ENCODE results near the gene RPS6KA2.

The RPS6KA2 gene

DNA sequence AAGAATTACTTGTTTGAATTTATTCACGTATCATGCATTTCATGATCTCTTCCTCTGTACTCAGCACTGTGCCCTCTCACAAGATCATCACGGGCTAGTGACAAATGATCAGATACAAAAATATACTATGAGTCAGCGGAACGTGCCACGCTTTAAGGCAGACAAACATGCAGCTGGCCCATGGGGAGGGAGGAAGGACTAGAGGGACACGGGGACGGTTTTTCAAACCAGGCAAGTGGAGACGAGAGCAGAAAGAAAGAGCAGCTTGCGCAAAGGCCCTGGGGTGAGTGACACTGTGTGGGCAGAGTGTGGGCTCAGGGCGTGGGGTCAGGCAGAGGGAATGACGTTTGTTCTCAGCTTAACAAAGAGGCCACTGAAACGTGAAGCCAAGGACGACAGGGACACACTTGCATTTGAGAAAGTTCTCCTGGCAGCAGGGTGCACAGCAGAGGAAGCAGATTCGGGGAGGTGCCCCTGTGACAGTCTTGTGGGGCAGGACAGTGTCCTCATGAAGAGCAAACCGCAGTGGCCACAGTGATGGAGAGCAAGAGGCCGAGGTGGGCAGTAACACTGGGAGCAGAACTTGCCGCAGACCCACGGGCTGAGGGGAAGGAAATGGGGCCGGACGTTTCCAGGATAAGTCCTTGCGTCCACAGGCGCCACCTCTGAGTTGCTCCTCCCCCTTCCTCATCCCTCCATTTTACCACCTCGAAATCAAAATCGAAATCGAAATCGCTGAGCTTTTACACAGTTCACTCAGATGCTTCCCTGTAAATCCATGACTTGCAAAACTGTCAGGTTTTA lies 6.9 kb upstream of the RPS6KA2 start:
- DNase-seq, result no peak

DNA sequence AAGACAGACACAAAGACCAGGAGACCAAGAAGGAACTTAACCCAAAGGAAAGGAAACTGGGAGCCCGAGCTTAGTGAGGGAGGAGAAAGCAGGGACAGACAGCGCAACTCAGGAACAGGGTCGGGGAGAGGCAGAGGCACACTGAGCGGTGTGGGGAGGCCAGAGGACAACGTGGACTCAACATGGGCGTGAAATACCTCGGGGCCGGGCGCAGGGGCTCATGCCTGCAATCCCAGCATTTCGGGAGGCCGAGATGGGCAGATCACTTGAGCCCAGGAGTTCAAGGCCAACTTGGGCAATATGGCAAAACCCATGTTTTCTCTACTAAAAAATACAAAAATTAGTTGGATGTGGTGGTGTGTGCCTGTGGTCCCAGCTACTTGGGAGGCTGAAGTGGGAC lies 5.7 kb upstream of the RPS6KA2 start:
- DNase-seq, result no peak

DNA sequence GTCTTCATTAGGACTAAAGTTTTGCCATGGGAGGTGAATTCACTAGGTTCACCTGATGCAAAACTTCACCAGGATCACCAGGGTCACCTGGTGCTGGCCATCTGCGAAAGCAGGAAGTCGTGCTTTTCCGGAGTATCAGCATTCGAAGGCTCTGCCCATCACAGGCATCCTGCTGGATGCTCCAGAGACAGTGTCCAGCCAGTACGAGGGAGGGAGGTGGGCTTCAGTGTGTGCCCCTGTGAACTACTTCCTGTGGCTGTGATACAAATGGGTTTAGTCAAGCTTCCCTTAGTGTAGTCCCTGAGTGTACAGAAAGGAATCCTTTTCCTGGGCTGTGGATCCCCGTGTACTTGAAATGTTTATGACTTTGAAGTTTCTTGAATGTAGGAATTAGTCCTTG lies 3.4 kb upstream of the RPS6KA2 start:
- no peak for DNase-seq

DNA sequence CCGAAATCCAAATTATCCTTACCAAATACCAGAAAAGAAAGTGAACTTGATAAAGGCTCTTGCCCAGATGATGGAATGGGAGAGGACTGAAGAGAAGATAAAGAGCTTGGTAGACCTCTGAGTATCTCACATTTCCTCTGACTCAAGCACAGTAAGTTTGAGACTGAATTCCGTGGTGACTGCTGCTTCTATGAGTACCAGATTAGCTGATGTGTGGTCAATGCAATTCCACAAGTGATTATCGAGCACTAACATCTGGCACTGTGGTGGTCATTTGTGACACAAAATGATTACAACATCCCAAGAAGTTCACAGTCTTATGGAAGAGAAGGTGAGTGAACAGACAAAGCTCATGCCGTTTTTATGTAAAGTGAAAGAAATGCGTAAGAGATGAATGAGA lies 2.6 kb upstream of the RPS6KA2 start:
- no peak for DNase-seq

DNA sequence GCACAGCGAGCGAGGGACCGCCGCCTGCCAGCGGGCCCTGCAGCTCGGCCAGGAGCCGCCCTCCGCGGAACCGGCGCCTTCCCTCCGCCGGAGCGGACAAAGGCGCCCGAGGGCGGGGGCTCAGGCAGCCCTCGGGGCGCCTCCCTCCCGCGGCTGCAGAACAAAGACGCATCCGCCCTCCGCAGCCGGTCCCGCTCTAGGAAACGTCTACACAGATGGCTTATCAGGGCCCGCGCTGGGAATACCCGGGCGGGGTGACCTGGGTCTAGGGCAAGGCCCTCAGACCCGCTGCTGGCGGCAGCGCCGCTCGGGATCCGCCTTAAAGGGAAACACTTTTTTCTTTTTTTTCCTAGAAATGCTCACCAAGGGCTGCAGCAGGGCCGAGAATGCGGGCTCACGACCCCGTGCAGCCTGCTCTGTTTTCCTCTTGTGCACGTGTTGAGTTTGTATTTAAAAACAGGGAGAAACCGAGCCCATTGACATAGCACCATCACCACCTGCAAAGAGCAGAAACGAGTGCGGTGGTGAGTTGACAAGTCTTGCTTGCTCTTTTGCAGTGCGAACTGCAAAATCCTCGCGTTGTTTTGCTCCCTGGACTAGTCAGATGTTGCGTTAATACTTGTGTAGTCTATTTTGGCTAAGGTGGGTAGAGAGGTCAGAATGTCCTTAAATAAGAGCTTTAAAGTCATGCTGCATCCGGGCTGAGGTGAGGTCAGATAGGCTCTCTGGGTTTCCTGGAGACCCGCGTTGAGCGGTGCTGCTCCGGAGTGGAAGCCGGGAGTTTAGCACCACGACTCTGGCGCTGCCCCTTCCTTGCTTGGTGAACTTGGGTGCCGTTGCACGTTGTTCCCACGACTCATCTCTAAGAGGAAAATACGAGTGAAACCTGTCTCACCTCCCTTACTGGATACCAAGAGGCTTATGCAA lies 1.1 kb upstream of the RPS6KA2 start:
- DNase-seq, result peak; percentile 96

DNA sequence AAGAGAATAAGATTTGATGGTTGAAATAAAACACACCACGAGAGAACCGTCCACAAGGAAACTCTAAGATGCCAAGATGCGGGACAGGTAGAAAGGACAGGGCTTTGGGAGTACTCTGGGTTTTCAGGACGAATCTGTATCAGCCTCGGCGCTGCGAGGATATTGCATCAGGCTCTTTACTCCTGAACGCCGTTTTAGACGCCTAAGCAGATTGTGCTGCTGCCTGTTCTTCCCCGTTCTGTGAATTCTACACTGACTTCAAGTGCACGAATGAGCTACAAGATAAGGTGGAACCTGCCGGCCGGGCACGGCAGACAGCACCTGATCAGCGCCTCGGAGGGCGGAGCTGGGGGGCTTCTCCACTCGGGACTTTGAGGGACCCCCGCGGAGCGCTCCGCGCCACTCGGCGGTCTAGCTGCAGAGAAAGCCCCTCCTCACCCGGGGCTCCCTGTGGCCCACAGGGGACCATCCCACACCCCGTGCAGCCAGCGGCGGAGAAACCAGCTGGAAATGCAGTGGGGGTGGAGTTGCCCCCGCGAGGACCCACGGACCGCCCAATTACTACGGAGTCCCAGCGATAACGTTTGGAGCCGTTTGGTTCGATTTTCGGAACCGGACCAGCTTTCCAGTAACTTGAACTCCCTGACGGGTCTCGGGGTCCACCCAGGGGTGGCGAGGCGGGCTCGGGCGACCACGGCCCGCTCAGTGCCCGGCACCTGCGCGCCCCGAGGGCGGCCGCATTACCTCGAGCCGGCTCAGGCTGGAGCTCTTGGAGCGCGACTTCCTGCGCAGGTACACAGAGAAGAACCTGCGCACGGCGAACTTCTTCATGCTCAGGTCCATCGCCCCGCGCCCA lies 646 bp downstream of the RPS6KA2 start:
- peak; percentile 89 for DNase-seq

DNA sequence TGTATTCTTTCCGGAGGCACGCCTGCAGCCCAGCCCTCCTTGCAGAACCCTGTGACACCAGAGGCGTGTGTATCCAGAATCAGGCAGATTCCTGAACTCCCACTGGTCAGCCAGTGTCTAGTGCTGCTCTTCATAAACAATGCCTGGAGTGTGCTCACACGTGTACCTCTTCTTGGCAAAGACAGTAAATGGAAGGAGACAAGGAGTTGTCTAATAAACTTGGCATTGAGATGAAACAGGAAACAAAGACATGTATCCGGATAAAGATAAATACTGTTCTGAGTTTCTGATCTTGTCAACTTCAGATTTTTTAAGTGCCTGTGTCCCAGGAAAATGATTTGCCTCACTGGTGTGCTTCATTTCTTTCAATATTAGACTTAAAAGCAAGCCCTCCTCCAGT lies 1.7 kb downstream of the RPS6KA2 start:
- DNase-seq, result no peak

DNA sequence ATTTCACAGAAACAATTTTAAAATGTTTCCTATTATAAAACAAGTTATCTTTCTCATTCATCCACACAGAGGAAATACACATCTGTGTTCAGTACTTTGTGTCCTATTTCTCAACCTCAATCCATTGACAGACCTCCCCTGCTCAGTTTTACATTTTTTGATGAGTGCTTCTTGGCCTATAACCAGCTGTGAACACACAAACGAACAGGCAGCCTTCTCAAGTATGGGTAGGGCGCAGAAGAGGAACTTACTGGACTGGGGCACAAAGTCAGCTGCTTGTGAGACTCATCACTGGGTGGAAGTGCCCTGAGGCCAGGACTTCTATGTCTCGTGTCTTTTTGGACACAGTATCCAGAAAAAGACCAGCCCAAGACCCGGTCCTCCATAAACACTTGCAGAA lies 2.8 kb downstream of the RPS6KA2 start:
- DNase-seq, result no peak

DNA sequence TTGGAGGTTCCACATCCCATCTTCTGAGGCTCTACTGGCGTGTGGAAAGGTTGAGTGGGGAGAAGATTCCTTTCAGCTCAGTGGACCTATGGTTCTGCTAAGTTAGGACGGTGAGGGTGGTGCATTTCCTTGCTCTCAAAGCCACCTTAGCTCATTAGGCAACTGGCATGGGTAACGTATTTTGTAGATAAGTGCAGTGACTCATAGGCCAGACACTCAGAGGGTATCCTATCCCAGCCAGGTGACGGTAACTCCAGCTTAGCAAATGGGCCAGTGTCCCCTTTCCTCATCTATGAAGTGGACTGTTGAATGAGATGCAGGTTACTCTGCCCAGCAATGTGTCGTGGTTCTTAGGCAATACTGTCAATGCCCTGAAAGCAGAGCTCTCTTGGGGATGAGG lies 3.7 kb downstream of the RPS6KA2 start:
- DNase-seq, result no peak

DNA sequence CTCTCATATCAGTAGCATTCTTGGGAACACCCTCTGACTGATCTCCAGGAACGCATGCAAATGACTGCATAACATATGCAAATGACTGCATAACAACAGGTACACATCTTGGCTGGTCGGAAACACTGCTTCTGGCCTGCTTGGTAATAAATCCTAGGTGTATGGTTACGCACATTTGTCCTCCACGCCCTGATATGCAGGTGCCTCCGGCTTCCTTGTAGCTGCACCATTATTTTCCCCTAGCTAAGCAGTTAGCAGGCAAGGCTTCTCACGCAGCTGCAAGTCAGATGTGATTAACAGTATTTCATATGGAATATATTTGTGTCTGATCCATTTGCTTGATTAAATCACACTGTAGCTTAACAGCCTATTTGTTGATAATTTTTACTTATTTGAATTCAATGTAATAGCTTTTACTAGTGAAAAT lies 5.9 kb downstream of the RPS6KA2 start:
- DNase-seq, result no peak

DNA sequence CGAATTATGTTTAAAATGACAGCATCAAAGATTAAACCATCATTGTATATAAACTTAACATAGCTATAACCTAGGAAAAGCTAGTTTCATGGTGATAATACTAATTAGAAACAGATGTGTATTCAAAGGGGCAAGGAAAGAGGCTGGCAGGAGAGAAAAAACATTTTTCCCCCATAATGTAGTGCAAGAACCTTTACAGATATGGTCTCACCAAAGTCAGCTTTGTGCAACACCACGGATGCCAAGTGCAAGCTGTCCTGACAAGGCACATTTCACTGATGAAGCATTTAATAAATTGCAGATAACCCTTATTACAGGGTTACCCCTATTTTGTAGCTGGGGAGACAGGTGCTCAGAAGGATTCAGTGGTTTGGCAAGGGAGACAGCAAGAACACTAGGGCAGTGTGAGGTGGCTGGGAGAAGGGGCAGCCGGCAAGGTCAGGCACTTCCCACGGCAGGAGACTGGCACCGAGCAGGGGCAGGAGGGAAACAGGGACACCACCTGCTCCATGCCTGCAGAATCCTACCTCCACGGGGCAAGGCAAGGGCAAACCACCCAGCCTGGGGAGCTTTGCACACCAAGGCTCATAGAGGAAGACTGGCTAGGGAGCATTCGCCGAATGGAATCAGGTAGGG lies 6.5 kb downstream of the RPS6KA2 start:
- no peak for DNase-seq

DNA sequence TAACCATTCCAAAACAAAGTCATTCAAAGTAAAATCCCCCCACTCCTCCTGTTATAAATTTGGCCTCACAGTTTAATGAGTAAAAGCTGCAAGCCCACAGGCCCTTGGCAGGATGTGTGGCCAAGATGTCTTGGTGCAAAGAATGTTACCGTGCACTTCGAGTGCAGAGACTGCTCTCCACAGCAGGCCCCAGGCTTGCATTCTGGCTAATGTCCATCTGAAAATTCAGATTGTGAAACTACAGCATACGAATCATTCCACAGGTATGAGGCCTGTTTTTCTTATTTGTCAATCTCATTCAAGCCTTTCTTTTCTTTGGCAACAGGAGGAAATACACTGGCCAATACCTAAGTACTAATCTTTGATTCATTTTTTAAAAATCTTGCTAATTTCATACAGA lies 7.1 kb downstream of the RPS6KA2 start:
- no peak for DNase-seq

DNA sequence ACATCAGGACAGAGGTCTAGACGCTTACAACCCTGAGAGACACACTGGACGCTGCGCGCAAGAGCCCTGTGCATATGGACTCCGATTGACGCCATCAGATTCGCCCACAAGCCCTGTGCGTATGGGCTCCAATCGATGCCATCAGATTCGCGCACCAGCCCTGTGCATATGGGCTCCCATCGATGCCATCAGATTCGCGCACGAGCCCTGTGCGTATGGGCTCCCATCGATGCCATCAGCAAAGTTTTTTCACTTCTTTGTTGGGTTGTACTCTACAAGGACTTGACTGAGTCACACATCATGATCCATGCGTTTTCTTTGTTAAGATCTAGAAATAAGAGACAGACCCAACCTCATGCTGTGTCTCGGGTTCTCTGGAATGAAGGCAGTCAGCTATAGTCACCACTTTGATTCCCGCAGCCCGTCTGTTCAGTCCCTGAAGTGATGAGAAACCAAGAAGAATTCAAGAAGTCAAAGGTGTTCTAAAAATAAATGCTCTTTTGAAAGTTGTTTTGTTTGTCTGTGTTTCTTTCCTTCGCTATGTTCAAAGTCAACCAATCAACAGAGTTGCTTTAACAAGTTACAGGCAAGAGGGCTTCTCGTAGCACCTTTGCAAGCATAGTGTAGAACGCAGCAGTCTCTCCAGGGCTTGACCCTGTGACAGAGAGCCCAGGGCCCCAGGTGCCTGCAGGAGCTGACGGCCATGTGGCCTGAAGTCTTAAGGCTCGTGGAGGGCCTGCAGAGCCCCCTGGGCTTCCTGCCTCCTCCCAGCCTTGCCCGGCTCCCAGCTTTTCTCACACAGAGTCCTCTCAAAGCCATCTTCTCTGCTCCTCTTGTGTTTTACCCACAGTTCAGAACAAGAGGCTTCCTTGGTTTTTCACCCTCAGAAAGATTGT lies 7.9 kb downstream of the RPS6KA2 start:
- no peak for DNase-seq

DNA sequence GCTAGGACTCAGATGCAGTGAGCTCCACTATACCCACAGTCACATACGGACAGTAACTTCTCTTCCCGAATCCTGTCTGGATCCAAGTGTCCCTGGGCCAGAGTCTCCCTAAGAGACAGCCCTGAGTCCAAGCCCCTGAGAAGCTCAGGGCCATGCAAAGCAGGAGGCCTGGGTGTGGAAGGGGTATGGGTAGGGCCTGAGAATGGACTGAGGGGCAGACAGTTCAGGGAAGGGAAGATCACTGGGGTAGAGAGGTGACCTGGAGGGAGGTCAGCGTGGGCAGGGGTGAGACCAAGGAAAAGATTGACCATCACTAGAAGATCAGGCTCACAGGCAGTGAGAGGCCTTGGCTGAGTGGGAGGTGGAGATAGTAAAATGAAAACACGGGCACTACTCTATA lies 8.8 kb downstream of the RPS6KA2 start:
- no peak for DNase-seq

DNA sequence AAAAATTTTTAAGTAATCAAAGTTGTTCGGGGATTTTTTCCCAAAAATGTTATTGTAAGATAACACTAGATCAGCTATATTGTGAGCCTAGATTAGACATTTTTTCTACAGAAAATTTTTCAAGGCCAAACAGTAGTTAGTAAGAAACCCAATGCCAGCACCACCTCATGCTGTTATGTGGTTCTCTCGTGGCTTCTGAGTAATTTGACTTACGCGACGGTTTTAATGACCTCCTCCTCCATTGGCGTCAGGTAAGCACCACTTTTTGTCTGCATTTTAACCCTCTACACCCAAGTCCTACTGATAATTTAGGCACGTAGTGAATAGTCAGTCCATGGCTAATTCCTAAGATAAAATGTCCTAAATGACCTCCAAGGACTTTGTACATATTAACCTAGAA lies 9.7 kb downstream of the RPS6KA2 start:
- no peak for DNase-seq

DNA sequence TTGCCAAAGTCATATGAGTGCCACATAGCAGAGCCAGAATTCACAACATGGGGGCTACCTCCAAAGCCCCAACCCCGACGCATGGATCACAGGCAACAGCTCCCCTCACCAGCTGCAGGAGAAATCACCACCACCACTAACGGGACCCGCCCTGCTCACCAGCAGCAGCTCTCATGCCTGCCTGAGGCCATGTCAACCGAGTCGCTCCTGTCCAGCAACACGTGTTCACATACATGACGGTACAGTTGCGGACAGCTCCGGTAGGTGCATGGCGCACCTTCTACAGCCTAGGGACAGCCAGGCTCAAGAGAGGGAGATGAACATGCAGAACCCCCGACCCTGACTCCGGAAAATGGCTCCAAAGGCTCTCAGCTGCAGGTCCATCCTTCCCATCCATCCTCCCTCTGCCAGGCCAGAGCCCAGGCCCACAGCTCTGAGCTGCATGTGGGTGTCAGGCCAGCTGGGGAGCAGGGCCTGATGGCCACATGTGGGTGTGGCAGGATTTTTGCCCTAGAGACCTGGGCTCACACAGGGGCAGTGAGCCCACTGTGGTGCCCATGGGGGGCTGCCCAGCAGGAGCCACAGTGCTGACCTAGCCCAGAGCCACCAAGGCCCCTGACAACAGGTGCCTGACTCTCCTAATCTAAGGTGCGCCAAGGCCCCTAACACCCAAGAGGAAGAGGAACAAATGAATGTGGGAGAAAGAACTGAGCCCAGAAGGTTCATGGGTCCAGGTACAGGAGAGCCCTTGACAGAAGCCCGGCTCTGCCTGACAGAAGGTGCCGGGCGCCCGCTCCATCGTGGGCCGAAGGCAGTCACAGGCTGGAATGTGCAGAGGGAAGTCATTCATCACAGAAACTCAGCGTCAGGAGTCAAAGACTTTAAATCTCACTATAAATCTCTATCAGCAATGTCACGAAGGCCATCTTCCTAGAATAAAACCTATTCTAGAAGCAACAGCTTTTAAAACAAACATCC lies 10.5 kb downstream of the RPS6KA2 start:
- DNase-seq, result no peak

DNA sequence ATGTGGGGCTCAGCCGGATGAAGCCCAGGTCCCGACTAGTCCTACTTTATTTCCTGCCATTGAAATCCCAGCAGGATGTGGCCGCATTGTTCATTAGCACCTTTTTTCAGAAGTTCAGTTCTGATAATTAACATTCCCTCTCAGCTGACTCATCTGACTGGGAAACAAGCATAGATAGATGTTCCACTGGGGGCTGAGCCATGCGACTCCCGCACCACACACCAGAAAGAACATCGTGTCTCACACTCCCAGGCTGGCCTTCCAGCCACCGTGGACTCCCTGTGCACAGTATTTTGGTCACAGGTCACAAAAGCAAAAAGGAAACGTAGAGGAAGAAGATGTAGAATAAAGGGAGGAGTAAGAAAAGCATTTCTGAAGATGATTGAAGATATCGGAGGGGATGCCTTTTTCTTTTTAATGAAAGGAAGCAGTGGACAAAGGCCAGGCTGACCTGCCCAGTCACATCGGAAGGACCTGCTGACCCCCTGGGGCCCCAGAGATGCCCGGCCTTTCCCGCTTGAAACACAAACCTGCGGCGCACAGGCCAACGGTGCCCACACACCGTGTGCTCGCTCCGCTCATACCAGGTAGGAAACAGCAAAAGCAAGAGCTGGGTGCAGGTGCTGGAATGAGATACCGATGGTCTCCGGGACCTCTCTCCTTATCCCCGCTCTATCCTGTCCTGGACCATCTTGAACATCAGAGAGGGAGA lies 11.8 kb downstream of the RPS6KA2 start:
- DNase-seq, result no peak

DNA sequence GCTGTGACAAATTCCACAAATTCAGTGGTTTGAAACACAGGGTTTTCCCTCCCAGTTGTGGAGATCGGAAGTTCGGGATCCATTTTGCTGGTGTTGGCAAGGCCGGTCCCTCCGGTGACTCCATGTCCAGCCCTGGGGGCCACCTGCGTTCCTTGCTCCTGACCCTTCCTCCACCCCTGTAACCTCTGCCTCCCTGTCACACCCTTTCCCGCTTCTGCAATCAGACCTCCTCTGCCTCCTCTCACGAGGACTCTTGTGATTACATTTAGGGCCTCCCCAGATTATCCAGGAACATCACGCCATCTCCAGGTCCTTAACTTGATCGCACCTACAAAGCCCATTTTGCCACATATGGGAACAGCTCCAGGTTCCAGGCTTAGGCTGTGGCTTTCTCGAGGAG lies 12.5 kb downstream of the RPS6KA2 start:
- no peak for DNase-seq

DNA sequence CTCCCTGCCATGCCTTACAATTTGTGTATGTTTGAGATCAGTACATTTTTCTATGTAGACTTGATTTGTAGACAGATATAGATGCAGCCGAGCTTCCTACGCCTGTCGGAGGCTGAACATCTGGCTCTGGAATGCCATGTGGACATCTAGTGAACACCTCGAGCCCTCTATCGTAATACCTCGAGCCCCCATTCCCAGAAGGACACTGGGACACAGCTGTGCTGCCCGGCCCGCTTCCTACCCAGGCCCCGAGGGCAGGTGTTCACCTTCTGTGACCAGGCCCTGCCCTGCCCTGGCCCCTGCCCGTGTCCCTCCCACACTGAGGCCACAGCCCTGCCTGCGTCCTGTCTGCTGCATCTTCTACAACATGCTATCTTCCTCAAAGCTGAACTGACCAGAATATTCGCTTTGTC lies 12.9 kb downstream of the RPS6KA2 start:
- DNase-seq, result no peak

DNA sequence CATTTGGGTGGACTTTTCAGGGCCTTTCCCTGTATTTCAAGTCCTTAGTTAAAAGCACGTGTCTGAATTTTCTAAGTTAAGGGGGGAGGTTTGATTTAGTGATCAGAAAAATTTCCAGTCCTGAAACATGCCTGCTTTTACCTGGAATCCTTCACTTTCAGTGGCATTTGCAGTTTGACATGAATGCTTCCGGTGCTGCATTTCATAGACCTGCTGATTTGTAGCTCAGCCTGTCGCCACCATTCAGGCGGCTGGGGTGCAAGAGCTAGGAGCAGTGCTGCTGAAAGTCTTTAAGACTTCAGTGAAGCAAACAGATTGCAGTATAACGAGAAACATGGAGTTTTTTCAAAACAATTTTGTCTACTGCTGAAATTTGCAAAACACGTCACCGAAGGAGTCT lies 14.0 kb downstream of the RPS6KA2 start:
- DNase-seq, result no peak
